Activated CD4-positive, alpha-beta memory T cell treated with anti-CD3 and anti-CD28 coated beads, Interleukin-2, amount 10 ng/mL, durations not matched to agents 7 days and 5 days (primary cell): ENCODE results near the gene GRIP1. TPM values are rescaled to one million over a fixed set of nuclear protein-coding genes. Genes with fewer than 3 reads are reported as not detected.

ENCODE experiments used
- CTCF ChIA-PET: fragments of 350-600 bp; sonication (Branson Sonifier 250); formaldehyde crosslinking; loops from one replicate; lab custom pipeline; 2021; ENCODE audit warnings: antibody characterized with exemption, inconsistent platforms; lab: Charles Lee
- POLR2A ChIA-PET: fragments of 350-600 bp; sonication (Branson Sonifier 250); formaldehyde crosslinking; loops from one replicate; lab custom pipeline; 2021; ENCODE audit warnings: antibody characterized with exemption; lab: Charles Lee
- DNase-seq: peaks from one replicate; pipeline ENCODE4 v3.0.0-alpha.2; 2020
- H3K27ac Mint-ChIP-seq: one replicate; pipeline ENCODE4 v1.8.0; 2021; ENCODE audit warnings: mild to moderate bottlenecking, mixed read lengths
- H3K27me3 Mint-ChIP-seq: one replicate; pipeline ENCODE4 v1.8.0; 2021; ENCODE audit warnings: mixed read lengths
- H3K36me3 Mint-ChIP-seq: one replicate; pipeline ENCODE4 v1.8.0; 2021; ENCODE audit warnings: low read depth, mixed read lengths
- H3K4me1 Mint-ChIP-seq: one replicate; pipeline ENCODE4 v1.8.0; 2021; ENCODE audit warnings: mixed read lengths
- H3K4me3 Mint-ChIP-seq: one replicate; pipeline ENCODE4 v1.8.0; 2021; ENCODE audit warnings: mild to moderate bottlenecking, mixed read lengths
- H3K9me3 Mint-ChIP-seq: one replicate; pipeline ENCODE4 v1.8.0; 2021; ENCODE audit warnings: mixed read lengths
- total RNA-seq, 2 experiments: library from RNA; stranded (reverse); gene quantifications; one replicate each; pipeline ENCODE4 v1.2.3, GENCODE V29; 2021

The GRIP1 gene
- total RNA-seq, 2 experiments from 2014 or later, result 0.18 to 0.35 TPM

GRCh38 chr12:66707002-66707697 is 28.3 kb upstream of the GRIP1 start:
- Mint-ChIP-seq H3K36me3 (no peaks in the 10 kb centered on the region), H3K4me1 (no peaks in the 10 kb centered on the region), H3K4me3 (no peak overlapping the region), H3K27me3 (peaks cover 24% of the 10 kb centered on the region), H3K27ac (no peak overlapping the region), H3K9me3 (no peaks in the 10 kb centered on the region)
- ChIA-PET POLR2A (no interaction called here), CTCF (no interaction called here)
- no peak for DNase-seq

GRCh38 chr12:66699738-66700482 is 21.0 kb upstream of the GRIP1 start:
- ChIA-PET POLR2A (no interaction called here), CTCF (interaction anchor here (0.6 to 1.3 kb wide), 2 partner anchors 8 to 656 kb away, joined by 4 to 5 read pairs; no protein-coding TSS in a partner anchor)
- no peaks in the 10 kb centered on the region for H3K4me1 Mint-ChIP-seq
- peaks cover 43% of the 10 kb centered on the region for H3K27me3 Mint-ChIP-seq
- no peak overlapping the region for H3K27ac Mint-ChIP-seq
- DNase-seq, result no peak
- no peaks in the 10 kb centered on the region for H3K9me3 Mint-ChIP-seq
- no peak overlapping the region for H3K4me3 Mint-ChIP-seq
- H3K36me3 Mint-ChIP-seq, result no peaks in the 10 kb centered on the region

DNA sequence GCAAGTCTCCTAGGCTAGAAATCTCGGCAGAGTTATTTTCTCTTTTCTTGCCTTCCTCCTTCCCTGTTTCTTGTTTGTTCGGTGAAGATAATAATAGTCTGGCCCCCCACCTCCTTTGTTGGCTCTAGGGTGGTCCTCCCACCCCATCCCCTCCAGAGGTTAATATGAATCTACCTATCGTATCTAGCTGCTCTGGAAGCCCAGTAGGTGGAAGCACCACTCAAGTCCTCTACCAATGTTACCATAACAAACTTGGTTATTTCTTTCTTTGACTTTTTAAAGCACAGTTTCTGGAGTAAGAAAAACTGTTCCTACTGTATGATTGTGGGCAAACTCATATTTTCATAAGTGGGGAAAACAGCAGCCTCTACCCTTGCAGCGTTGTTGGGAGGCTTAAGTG is 19.7 kb upstream of the GRIP1 start:
- H3K36me3 Mint-ChIP-seq, result no peaks in the 10 kb centered on the region
- no peaks in the 10 kb centered on the region for H3K9me3 Mint-ChIP-seq
- ChIA-PET POLR2A (no interaction called here), CTCF (no interaction called here)
- H3K27ac Mint-ChIP-seq, result no peak overlapping the region
- no peak overlapping the region for H3K4me3 Mint-ChIP-seq
- no peaks in the 10 kb centered on the region for H3K4me1 Mint-ChIP-seq
- no peak for DNase-seq
- H3K27me3 Mint-ChIP-seq, result peaks cover 40% of the 10 kb centered on the region

GRCh38 chr12:66697404-66697803 is 18.5 kb upstream of the GRIP1 start:
- Mint-ChIP-seq H3K27ac (no peak overlapping the region), H3K27me3 (peaks cover 33% of the 10 kb centered on the region), H3K4me1 (no peaks in the 10 kb centered on the region), H3K36me3 (no peaks in the 10 kb centered on the region), H3K4me3 (no peak overlapping the region), H3K9me3 (no peaks in the 10 kb centered on the region)
- ChIA-PET POLR2A (no interaction called here), CTCF (interaction anchor here (2.6 kb wide), 1 partner anchor 11 kb away, joined by 9 read pairs; no protein-coding TSS in a partner anchor)
- DNase-seq, result no peak

GRCh38 chr12:66694666-66695613 is 16.1 kb upstream of the GRIP1 start:
- Mint-ChIP-seq H3K27ac (no peak overlapping the region), H3K4me1 (no peaks in the 10 kb centered on the region), H3K27me3 (peaks cover 28% of the 10 kb centered on the region), H3K36me3 (no peaks in the 10 kb centered on the region), H3K4me3 (no peak overlapping the region), H3K9me3 (no peaks in the 10 kb centered on the region)
- no peak for DNase-seq
- POLR2A ChIA-PET, result no interaction called here
- CTCF ChIA-PET, result interaction anchor here (0.6 to 2.6 kb wide), 8 partner anchors 9 to 1713 kb away, joined by 3 to 10 read pairs (median 4); no protein-coding TSS in a partner anchor

DNA sequence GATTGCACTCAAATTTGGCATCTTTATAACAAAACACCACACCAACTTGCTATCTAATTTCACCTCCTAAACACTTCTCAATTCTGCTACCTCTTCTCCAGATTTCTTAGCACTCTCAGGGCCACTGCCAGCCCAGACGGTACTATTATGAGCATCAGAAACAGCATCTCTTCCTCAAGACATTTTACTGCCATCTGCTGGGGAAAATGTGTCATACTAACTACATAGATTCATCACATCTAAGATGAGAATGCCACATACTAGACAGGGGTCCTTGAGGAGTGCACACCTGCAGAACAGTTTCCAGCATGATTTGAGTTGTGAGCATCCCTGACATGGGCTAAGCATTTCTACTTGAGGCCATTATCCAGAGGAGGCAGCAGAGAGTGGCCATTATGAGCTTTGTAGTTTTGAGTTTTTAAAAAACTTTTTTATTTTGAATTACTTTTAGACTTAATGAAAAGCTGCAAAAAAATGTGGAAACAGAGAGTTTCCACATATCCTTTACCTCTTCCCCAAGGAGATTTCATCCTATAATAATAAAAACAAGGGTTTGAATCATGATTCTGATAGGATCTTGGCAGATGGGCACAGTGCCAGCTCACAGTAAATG is 15.1 kb upstream of the GRIP1 start:
- Mint-ChIP-seq H3K4me1 (no peaks in the 10 kb centered on the region), H3K27me3 (peaks cover 22% of the 10 kb centered on the region), H3K9me3 (no peaks in the 10 kb centered on the region), H3K4me3 (no peak overlapping the region), H3K36me3 (no peaks in the 10 kb centered on the region), H3K27ac (no peak overlapping the region)
- ChIA-PET CTCF (interaction anchor here (0.6 to 2.6 kb wide), 5 partner anchors 9 to 1714 kb away, joined by 3 to 10 read pairs (median 3); no protein-coding TSS in a partner anchor), POLR2A (no interaction called here)
- no peak for DNase-seq

GRCh38 chr12:66692986-66693385 is 14.1 kb upstream of the GRIP1 start:
- POLR2A ChIA-PET, result no interaction called here
- CTCF ChIA-PET, result interaction anchor here (0.9 to 1.4 kb wide), 3 partner anchors 12 to 423 kb away, joined by 3 to 4 read pairs (median 4); no protein-coding TSS in a partner anchor
- no peaks in the 10 kb centered on the region for H3K9me3 Mint-ChIP-seq
- no peaks in the 10 kb centered on the region for H3K36me3 Mint-ChIP-seq
- no peak for DNase-seq
- no peak overlapping the region for H3K27ac Mint-ChIP-seq
- H3K4me3 Mint-ChIP-seq, result no peak overlapping the region
- no peaks in the 10 kb centered on the region for H3K4me1 Mint-ChIP-seq
- peaks cover 18% of the 10 kb centered on the region for H3K27me3 Mint-ChIP-seq

GRCh38 chr12:66692170-66692569 is 13.3 kb upstream of the GRIP1 start:
- DNase-seq, result no peak
- Mint-ChIP-seq H3K9me3 (no peaks in the 10 kb centered on the region), H3K4me1 (no peaks in the 10 kb centered on the region), H3K27me3 (peaks cover 12% of the 10 kb centered on the region), H3K4me3 (no peak overlapping the region), H3K36me3 (no peaks in the 10 kb centered on the region), H3K27ac (no peak overlapping the region)
- ChIA-PET CTCF (interaction anchor here (1.1 to 1.4 kb wide), 3 partner anchors 11 to 422 kb away, joined by 3 to 4 read pairs (median 4); no protein-coding TSS in a partner anchor), POLR2A (no interaction called here)

DNA sequence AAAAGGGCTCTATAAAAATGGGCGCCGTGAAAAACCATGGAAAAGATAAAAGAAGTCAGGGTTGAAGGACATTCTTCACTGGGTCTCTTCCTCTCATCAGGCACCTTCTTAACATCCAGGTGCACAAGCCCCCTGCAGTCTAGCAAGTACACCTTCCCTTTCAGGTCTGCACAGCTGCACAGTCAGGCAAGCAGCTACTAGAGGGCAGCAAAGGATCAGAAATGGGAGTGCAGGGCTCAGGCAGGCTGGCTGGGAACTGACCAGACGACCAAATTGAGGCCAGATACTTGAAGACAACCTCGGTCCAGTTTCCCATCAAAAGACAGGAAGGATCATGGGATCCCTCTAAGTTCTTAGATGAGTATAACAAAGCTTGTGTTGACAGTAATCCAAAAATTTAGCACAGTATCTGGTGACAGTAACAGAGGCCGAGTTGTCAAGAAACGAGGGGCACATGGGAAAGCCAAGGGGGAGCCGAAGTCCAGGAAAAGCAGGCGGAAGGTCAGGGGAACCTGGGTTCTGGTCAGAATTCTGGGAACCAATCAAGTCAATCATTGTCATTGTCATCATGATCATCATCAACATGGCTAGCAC is 10.1 kb upstream of the GRIP1 start:
- Mint-ChIP-seq H3K27me3 (peaks cover 14% of the 10 kb centered on the region), H3K4me3 (no peak overlapping the region), H3K9me3 (no peaks in the 10 kb centered on the region), H3K4me1 (no peaks in the 10 kb centered on the region), H3K27ac (no peak overlapping the region), H3K36me3 (no peaks in the 10 kb centered on the region)
- peak; percentile 29 for DNase-seq
- POLR2A ChIA-PET, result no interaction called here
- CTCF ChIA-PET, result interaction anchor here (2.0 kb wide), 1 partner anchor 171 kb away, joined by 5 read pairs; no protein-coding TSS in a partner anchor

- CTCF ChIA-PET, result interaction anchor here (1.1 to 1.7 kb wide), 2 partner anchors 10 to 94 kb away, joined by 3 to 5 read pairs; no protein-coding TSS in a partner anchor
Observed at GRCh38 chr12:66684222-66684621, 5.3 kb upstream of the GRIP1 start.

GRCh38 chr12:66683822-66684221 is 4.9 kb upstream of the GRIP1 start:
- POLR2A ChIA-PET, result interaction anchor here (1.3 kb wide), 1 partner anchor 11 kb away, joined by 3 read pairs; no protein-coding TSS in a partner anchor
- Mint-ChIP-seq H3K36me3 (no peaks in the 10 kb centered on the region), H3K4me3 (no peak overlapping the region), H3K27me3 (peaks cover 23% of the 10 kb centered on the region), H3K27ac (no peak overlapping the region), H3K9me3 (no peaks in the 10 kb centered on the region), H3K4me1 (no peaks in the 10 kb centered on the region)
- DNase-seq, result no peak
- CTCF ChIA-PET, result interaction anchor here (1.1 kb wide), 1 partner anchor 95 kb away, joined by 3 read pairs; no protein-coding TSS in a partner anchor

More at GRCh38 chr12:66684222-66684621, 5.3 kb upstream of the GRIP1 start:
- POLR2A ChIA-PET, result interaction anchor here (1.3 kb wide), 1 partner anchor 12 kb away, joined by 3 read pairs; no protein-coding TSS in a partner anchor
- no peak overlapping the region for H3K27ac Mint-ChIP-seq
- no peaks in the 10 kb centered on the region for H3K9me3 Mint-ChIP-seq
- no peaks in the 10 kb centered on the region for H3K36me3 Mint-ChIP-seq
- H3K27me3 Mint-ChIP-seq, result peaks cover 23% of the 10 kb centered on the region
- H3K4me1 Mint-ChIP-seq, result no peaks in the 10 kb centered on the region
- no peak overlapping the region for H3K4me3 Mint-ChIP-seq
- DNase-seq, result no peak
